HG03565 (cell line): ENCODE data around the gene ADD2.
"Not testable (repeated sequence)": the region's sequence is repeated elsewhere in the genome, so short reads cannot be mapped to it uniquely, and the experiment has no call there.

Experiments
- ATAC-seq: cut with Tn5 transposase; IDR thresholded peaks from one replicate; pipeline ENCODE4 v1.9.1; 2021; ENCODE audit warnings: mild to moderate bottlenecking, moderate library complexity; ENCODE audit not compliant: unreplicated experiment

Gene ADD2

GRCh38 chr2:70753902-70754301, 14.1 kb downstream of the ADD2 start:
- no peak for ATAC-seq

- no peak for ATAC-seq
Observed at GRCh38 chr2:70753031-70753430, 15.0 kb downstream of the ADD2 start.

GRCh38 chr2:70752396-70752795, 15.6 kb downstream of the ADD2 start:
- ATAC-seq = no peak

- no peak for ATAC-seq
Observed at GRCh38 chr2:70751881-70752280, 16.1 kb downstream of the ADD2 start.

GRCh38 chr2:70750320-70750719, 17.7 kb downstream of the ADD2 start:
- no peak for ATAC-seq

GRCh38 chr2:70748002-70748784, 19.8 kb downstream of the ADD2 start:
- ATAC-seq = no peak

GRCh38 chr2:70747284-70747683, 20.7 kb downstream of the ADD2 start:
- ATAC-seq = no peak

- ATAC-seq = no peak
Observed at GRCh38 chr2:70746094-70746974, 21.7 kb downstream of the ADD2 start.

- no peak for ATAC-seq
Observed at GRCh38 chr2:70745276-70745825, 22.6 kb downstream of the ADD2 start.

- no peak for ATAC-seq
Observed at GRCh38 chr2:70744397-70744796, 23.6 kb downstream of the ADD2 start.

- ATAC-seq = no peak
Observed at GRCh38 chr2:70743677-70744076, 24.3 kb downstream of the ADD2 start.

GRCh38 chr2:70743068-70743467, 24.9 kb downstream of the ADD2 start:
- ATAC-seq = no peak

- not testable (repeated sequence) for ATAC-seq
Observed at GRCh38 chr2:70739492-70739891, 28.5 kb downstream of the ADD2 start.

GRCh38 chr2:70738159-70738558, 29.8 kb downstream of the ADD2 start:
- ATAC-seq = no peak

GRCh38 chr2:70735071-70735470, 32.9 kb downstream of the ADD2 start:
- ATAC-seq = no peak

GRCh38 chr2:70733646-70734180, 34.3 kb downstream of the ADD2 start:
- no peak for ATAC-seq

- no peak for ATAC-seq
Observed at GRCh38 chr2:70732766-70733645, 35.0 kb downstream of the ADD2 start.

GRCh38 chr2:70730730-70731129, 37.3 kb downstream of the ADD2 start:
- no peak for ATAC-seq

- no peak for ATAC-seq
Observed at GRCh38 chr2:70729647-70730046, 38.4 kb downstream of the ADD2 start.

- ATAC-seq = no peak
Observed at GRCh38 chr2:70728128-70728527, 39.9 kb downstream of the ADD2 start.
